GM21447 (cell line): Measurements from ENCODE around the gene DIAPH2.

ENCODE experiments used
- ATAC-seq: cut with Tn5 transposase; IDR thresholded peaks from one replicate; pipeline ENCODE4 v1.9.1; 2021; ENCODE audit not compliant: unreplicated experiment

DIAPH2 gene

GRCh38 chrX:96684339-96685209 lies at the start of gene DIAPH2:
Gene DIAPH2 (plus strand): TSS chrX:96684842.
- ATAC-seq: peak; percentile 79

GRCh38 chrX:96650023-96650422 lies 34.6 kb upstream of the DIAPH2 start:
- ATAC-seq: no peak

- ATAC-seq: no peak
These were observed 28.6 kb upstream of the DIAPH2 start for GRCh38 chrX:96655947-96656623.

GRCh38 chrX:96682516-96682915 lies 2.1 kb upstream of the DIAPH2 start:
- ATAC-seq: no peak

- peak; percentile 18 for ATAC-seq
These were observed 674 bp upstream of the DIAPH2 start for GRCh38 chrX:96683997-96684338.

GRCh38 chrX:96685210-96686099 lies 813 bp downstream of the DIAPH2 start:
- ATAC-seq: peak; percentile 34

- no peak for ATAC-seq
These were observed 3.1 kb downstream of the DIAPH2 start for GRCh38 chrX:96687776-96688175.

- no peak for ATAC-seq
These were observed 4.1 kb downstream of the DIAPH2 start for GRCh38 chrX:96688789-96689188.

- no peak for ATAC-seq
These were observed 5.3 kb downstream of the DIAPH2 start for GRCh38 chrX:96689991-96690390.

- ATAC-seq: no peak
These were observed 7.8 kb downstream of the DIAPH2 start for GRCh38 chrX:96692454-96692853.

- ATAC-seq: no peak
These were observed 8.2 kb downstream of the DIAPH2 start for GRCh38 chrX:96692890-96693289.

GRCh38 chrX:96693407-96693806 lies 8.8 kb downstream of the DIAPH2 start:
- ATAC-seq: no peak

- ATAC-seq: no peak
These were observed 11.8 kb downstream of the DIAPH2 start for GRCh38 chrX:96696462-96696861.

- no peak for ATAC-seq
These were observed 16.0 kb downstream of the DIAPH2 start for GRCh38 chrX:96700625-96701024.

- ATAC-seq: no peak
These were observed 18.7 kb downstream of the DIAPH2 start for GRCh38 chrX:96703379-96703778.

- ATAC-seq: no peak
These were observed 19.2 kb downstream of the DIAPH2 start for GRCh38 chrX:96703816-96704215.

- no peak for ATAC-seq
These were observed 20.0 kb downstream of the DIAPH2 start for GRCh38 chrX:96704629-96705028.

GRCh38 chrX:96705905-96706304 lies 21.3 kb downstream of the DIAPH2 start:
- ATAC-seq: no peak

- ATAC-seq: no peak
These were observed 23.2 kb downstream of the DIAPH2 start for GRCh38 chrX:96707804-96708203.

- no peak for ATAC-seq
These were observed 25.4 kb downstream of the DIAPH2 start for GRCh38 chrX:96710031-96710430.

- ATAC-seq: no peak
These were observed 28.7 kb downstream of the DIAPH2 start for GRCh38 chrX:96713303-96713702.
